Activated T-helper 1 cell treated with anti-CD3 and anti-CD28 coated beads, Interleukin-12 subunit alpha, Interleukin-12 subunit beta, Interleukin-2, Interleukin-4 antibody, amounts not matched to agents 30 ng/mL and 10 ng/mL and 1 ng/mL, durations not matched to agents 14 hours and 24 hours and 36 hours (primary cell): ENCODE results near the gene RNF213. TPM values are rescaled to one million over a fixed set of nuclear protein-coding genes. Genes with fewer than 3 reads are reported as not detected.
"Not testable (repeated sequence)": the region's sequence is repeated elsewhere in the genome, so short reads cannot be mapped to it uniquely, and the experiment has no call there.

Source experiments
- DNase-seq: peaks from one replicate; pipeline ENCODE4 v3.0.0; 2021; ENCODE audit warnings: low spot score
- H3K27ac Mint-ChIP-seq: one replicate; pipeline ENCODE4 v1.8.0; 2021; ENCODE audit warnings: mild to moderate bottlenecking, mixed read lengths
- H3K27me3 Mint-ChIP-seq: one replicate; pipeline ENCODE4 v1.8.0; 2022; ENCODE audit warnings: mild to moderate bottlenecking, moderate library complexity, mixed read lengths; ENCODE audit not compliant: insufficient read depth
- H3K36me3 Mint-ChIP-seq: one replicate; pipeline ENCODE4 v1.8.0; 2021; ENCODE audit warnings: low read depth, mixed read lengths
- H3K4me1 Mint-ChIP-seq: one replicate; pipeline ENCODE4 v1.8.0; 2021; ENCODE audit warnings: low read depth, mixed read lengths
- H3K4me3 Mint-ChIP-seq: one replicate; pipeline ENCODE4 v1.8.0; 2021; ENCODE audit warnings: mild to moderate bottlenecking, moderate library complexity, mixed read lengths
- H3K9me3 Mint-ChIP-seq: one replicate; pipeline ENCODE4 v1.8.0; 2021; ENCODE audit warnings: mixed read lengths
- intact Hi-C: fragments of 100-400 bp; cut with micrococcal nuclease; formaldehyde crosslinking; loops from one replicate; pipeline ENCODE4 v1.15.1; 2024
- total RNA-seq: library from RNA; stranded (reverse); gene quantifications from 2 replicates; pipeline ENCODE4 v1.2.3, GENCODE V29; 2022

Gene RNF213
- total RNA-seq, 1 donor from 2014 or later, result 290 TPM

GRCh38 chr17:80270836-80271235, 10.2 kb downstream of the RNF213 start:
- Mint-ChIP-seq H3K27ac (peak overlapping the region; percentile 79), H3K4me1 (peaks cover 33% of the 10 kb centered on the region), H3K4me3 (no peak overlapping the region), H3K36me3 (peaks cover 36% of the 10 kb centered on the region), H3K27me3 (no peaks in the 10 kb centered on the region), H3K9me3 (no peaks in the 10 kb centered on the region)
- intact Hi-C loops, result no loop called here
- no peak for DNase-seq

DNA sequence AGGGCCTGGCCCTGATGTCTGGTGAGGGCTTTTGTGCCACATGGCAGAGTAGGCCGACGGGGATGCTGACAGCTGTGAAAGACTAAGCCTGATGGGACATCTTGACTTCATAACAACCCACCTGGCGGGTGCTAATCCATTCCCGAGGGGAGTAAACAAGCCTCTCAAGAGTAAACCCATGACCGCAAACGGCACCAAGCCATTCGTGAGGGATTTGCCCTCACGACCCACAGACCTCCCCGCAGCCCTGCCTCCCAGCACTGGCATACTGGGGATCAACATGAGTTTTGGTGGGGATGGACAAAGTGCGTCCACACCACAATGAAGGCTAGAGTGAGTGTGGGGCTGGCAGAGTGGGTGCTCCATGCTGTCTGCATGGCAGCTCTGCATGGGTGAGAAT, 11.7 kb downstream of the RNF213 start:
- H3K4me3 Mint-ChIP-seq, result peak overlapping the region; percentile 32
- H3K27ac Mint-ChIP-seq, result peak overlapping the region; percentile 42
- peaks cover 38% of the 10 kb centered on the region for H3K36me3 Mint-ChIP-seq
- DNase-seq, result no peak
- no peaks in the 10 kb centered on the region for H3K27me3 Mint-ChIP-seq
- H3K9me3 Mint-ChIP-seq, result no peaks in the 10 kb centered on the region
- H3K4me1 Mint-ChIP-seq, result peaks cover 32% of the 10 kb centered on the region
- intact Hi-C loops, result no loop called here

- H3K4me1 Mint-ChIP-seq, result peaks cover 29% of the 10 kb centered on the region
- no peaks in the 10 kb centered on the region for H3K27me3 Mint-ChIP-seq
- peaks cover 35% of the 10 kb centered on the region for H3K36me3 Mint-ChIP-seq
- intact Hi-C loops, result no loop called here
- no peak for DNase-seq
- peak overlapping the region; percentile 88 for H3K27ac Mint-ChIP-seq
- no peaks in the 10 kb centered on the region for H3K9me3 Mint-ChIP-seq
- H3K4me3 Mint-ChIP-seq, result peak overlapping the region; percentile 30
Measured at GRCh38 chr17:80274331-80274730, 13.7 kb downstream of the RNF213 start.

GRCh38 chr17:80274871-80275449, 14.3 kb downstream of the RNF213 start:
- Mint-ChIP-seq H3K4me3 (no peak overlapping the region), H3K36me3 (peaks cover 40% of the 10 kb centered on the region), H3K27me3 (no peaks in the 10 kb centered on the region), H3K27ac (peak overlapping the region; percentile 42), H3K9me3 (no peaks in the 10 kb centered on the region), H3K4me1 (peaks cover 31% of the 10 kb centered on the region)
- DNase-seq, result no peak
- intact Hi-C loops, result no loop called here

GRCh38 chr17:80275857-80276256, 15.2 kb downstream of the RNF213 start:
- H3K4me3 Mint-ChIP-seq, result not testable (repeated sequence)

GRCh38 chr17:80277751-80278671, 17.4 kb downstream of the RNF213 start:
- no peak for DNase-seq
- peaks cover 40% of the 10 kb centered on the region for H3K36me3 Mint-ChIP-seq
- no peak overlapping the region for H3K4me3 Mint-ChIP-seq
- intact Hi-C loops, result no loop called here
- H3K27ac Mint-ChIP-seq, result peak overlapping the region; percentile 76
- H3K4me1 Mint-ChIP-seq, result peaks cover 26% of the 10 kb centered on the region
- no peaks in the 10 kb centered on the region for H3K27me3 Mint-ChIP-seq
- H3K9me3 Mint-ChIP-seq, result no peaks in the 10 kb centered on the region

More at GRCh38 chr17:80275857-80276256, 15.2 kb downstream of the RNF213 start:
- intact Hi-C loops, H3K27ac Mint-ChIP-seq, DNase-seq, H3K27me3 Mint-ChIP-seq, H3K9me3 Mint-ChIP-seq: not testable (repeated sequence)
- H3K4me1 Mint-ChIP-seq, result peaks cover 33% of the 10 kb centered on the region
- H3K36me3 Mint-ChIP-seq, result peaks cover 39% of the 10 kb centered on the region

GRCh38 chr17:80279895-80280294, 19.2 kb downstream of the RNF213 start:
- peak overlapping the region; percentile 74 for H3K27ac Mint-ChIP-seq

GRCh38 chr17:80281516-80281915, 20.9 kb downstream of the RNF213 start:
- H3K36me3 Mint-ChIP-seq, result peaks cover 30% of the 10 kb centered on the region
- H3K4me3 Mint-ChIP-seq, result no peak overlapping the region
- peak overlapping the region; percentile 48 for H3K27ac Mint-ChIP-seq
- H3K4me1 Mint-ChIP-seq, result peaks cover 10% of the 10 kb centered on the region
- no peak for DNase-seq
- no peaks in the 10 kb centered on the region for H3K9me3 Mint-ChIP-seq
- intact Hi-C loops, result no loop called here
- no peaks in the 10 kb centered on the region for H3K27me3 Mint-ChIP-seq

More at GRCh38 chr17:80279895-80280294, 19.2 kb downstream of the RNF213 start:
- Mint-ChIP-seq H3K36me3 (peaks cover 37% of the 10 kb centered on the region), H3K27me3 (no peaks in the 10 kb centered on the region), H3K9me3 (no peaks in the 10 kb centered on the region), H3K4me3 (no peak overlapping the region), H3K4me1 (peaks cover 20% of the 10 kb centered on the region)
- no peak for DNase-seq
- intact Hi-C loops, result no loop called here

GRCh38 chr17:80283116-80283852, 22.6 kb downstream of the RNF213 start:
- Mint-ChIP-seq H3K9me3 (no peaks in the 10 kb centered on the region), H3K4me1 (peaks cover 9% of the 10 kb centered on the region), H3K27ac (peak overlapping the region; percentile 18), H3K27me3 (no peaks in the 10 kb centered on the region), H3K36me3 (peaks cover 35% of the 10 kb centered on the region), H3K4me3 (no peak overlapping the region)
- intact Hi-C loops, result no loop called here
- DNase-seq, result no peak

GRCh38 chr17:80284631-80285030, 24.0 kb downstream of the RNF213 start:
- H3K4me3 Mint-ChIP-seq, result no peak overlapping the region
- intact Hi-C loops, result no loop called here
- no peaks in the 10 kb centered on the region for H3K9me3 Mint-ChIP-seq
- no peaks in the 10 kb centered on the region for H3K27me3 Mint-ChIP-seq
- peaks cover 9% of the 10 kb centered on the region for H3K4me1 Mint-ChIP-seq
- peak overlapping the region; percentile 38 for H3K27ac Mint-ChIP-seq
- DNase-seq, result no peak
- H3K36me3 Mint-ChIP-seq, result peaks cover 39% of the 10 kb centered on the region

DNA sequence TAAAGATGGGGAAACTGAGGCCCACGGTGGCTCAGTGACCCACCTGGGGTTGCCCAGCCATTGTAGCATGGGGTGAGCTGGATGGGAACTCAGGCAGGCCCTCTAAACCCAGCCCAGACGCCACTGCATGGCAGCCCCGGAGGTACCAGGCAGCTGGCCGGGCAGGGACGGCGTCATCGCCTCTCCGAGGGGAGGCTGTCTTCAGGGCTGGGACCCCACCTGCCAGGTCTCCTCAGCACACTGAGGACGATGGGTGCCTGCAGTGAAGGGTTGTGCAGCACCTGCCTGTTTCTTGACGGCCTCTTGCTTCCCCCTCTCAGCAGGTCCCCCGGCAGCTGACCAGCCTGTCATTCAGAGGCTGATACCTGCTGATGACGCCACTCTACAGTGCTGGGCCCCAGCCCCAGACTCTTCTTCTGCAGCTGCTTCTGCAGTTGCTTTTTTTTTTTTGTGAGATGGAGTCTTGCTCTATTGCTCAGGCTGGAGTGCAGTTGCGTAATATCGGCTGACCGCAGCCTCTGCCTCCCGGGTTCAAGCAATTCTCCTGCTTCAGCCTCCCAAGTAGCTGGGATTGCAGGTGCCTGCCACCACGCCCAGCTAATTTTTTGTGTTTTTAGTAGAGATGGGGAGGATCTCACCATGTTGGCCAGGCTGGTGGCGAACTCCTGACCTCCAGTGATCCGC, 24.7 kb downstream of the RNF213 start:
- Mint-ChIP-seq H3K4me3 (no peak overlapping the region), H3K9me3 (no peaks in the 10 kb centered on the region), H3K27ac (no peak overlapping the region), H3K36me3 (peaks cover 40% of the 10 kb centered on the region), H3K27me3 (no peaks in the 10 kb centered on the region), H3K4me1 (peaks cover 5% of the 10 kb centered on the region)
- DNase-seq, result no peak
- intact Hi-C loops, result no loop called here

DNA sequence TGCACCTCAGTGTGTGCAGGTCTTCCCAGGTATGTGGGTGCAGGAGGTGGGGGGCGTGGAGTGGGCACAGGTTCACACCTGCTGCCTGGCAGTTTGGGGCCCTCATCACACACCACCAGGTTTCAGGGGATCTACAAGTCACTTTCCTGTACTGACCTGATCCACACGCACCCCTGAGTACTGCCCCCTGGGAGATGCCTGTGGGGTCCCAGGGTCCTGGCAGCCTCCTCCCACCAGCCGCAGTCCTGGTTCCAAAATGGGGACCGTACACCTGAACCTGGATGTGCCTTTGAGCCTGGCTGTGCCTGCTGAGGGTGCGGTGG, 25.9 kb downstream of the RNF213 start:
- H3K27ac Mint-ChIP-seq, result no peak overlapping the region
- no peaks in the 10 kb centered on the region for H3K9me3 Mint-ChIP-seq
- H3K27me3 Mint-ChIP-seq, result no peaks in the 10 kb centered on the region
- H3K4me3 Mint-ChIP-seq, result no peak overlapping the region
- H3K36me3 Mint-ChIP-seq, result peaks cover 38% of the 10 kb centered on the region
- no peak for DNase-seq
- intact Hi-C loops, result no loop called here
- H3K4me1 Mint-ChIP-seq, result peaks cover 5% of the 10 kb centered on the region
